Activated T-helper 1 cell treated with anti-CD3 and anti-CD28 coated beads, Interleukin-2, amount 50 U/mL, for 16 hours (primary cell): Measurements from ENCODE around the gene LRRC56.

Experiments
- DNase-seq, 2 donors: peaks; one replicate each; pipeline ENCODE4 v3.0.0-alpha.2; 2020; ENCODE audit warnings: low read depth in 1 of 2, low spot score in 1 of 2

The LRRC56 gene

GRCh38 chr11:592918-593317, 55.6 kb downstream of the LRRC56 start:
- no peak for DNase-seq

GRCh38 chr11:593347-593746, 56.0 kb downstream of the LRRC56 start:
- no peak for DNase-seq

GRCh38 chr11:595400-595799, 58.1 kb downstream of the LRRC56 start:
- DNase-seq: no peak

GRCh38 chr11:596374-596773, 59.0 kb downstream of the LRRC56 start:
- no peak for DNase-seq

- no peak for DNase-seq
These were observed 59.9 kb downstream of the LRRC56 start for GRCh38 chr11:597166-597725.

- DNase-seq: no peak
These were observed 60.8 kb downstream of the LRRC56 start for GRCh38 chr11:598005-598680.

GRCh38 chr11:601573-602245, 64.4 kb downstream of the LRRC56 start:
- no peak for DNase-seq

GRCh38 chr11:603154-603553, 65.8 kb downstream of the LRRC56 start:
- DNase-seq: no peak
